ENCODE data around the gene KLHDC3.
"Not testable (repeated sequence)": the region's sequence is repeated elsewhere in the genome, so short reads cannot be mapped to it uniquely, and the experiment has no call there.

KLHDC3 gene

DNA sequence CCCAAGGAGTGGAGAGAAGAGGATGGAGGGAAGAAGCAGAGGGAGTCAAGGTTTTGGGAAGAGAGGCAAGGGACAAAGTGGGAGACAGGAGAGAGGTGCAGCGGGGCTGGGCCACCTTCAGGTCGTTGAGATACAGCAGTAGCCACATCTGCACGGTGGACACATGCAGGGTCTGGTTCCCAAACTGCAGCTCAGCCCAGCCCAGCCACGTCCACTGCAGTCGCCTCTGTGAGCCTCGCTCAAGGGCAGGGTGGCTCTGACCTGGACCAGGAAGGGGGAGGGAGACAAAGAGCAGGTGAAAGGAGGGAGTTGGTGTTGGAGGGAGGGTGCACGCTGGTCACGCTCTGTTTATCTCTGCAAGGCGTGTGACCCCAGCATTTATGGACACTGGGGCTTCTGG lies 24.7 kb downstream of the KLHDC3 start:
- TF ChIP-seq, protein P1, sequence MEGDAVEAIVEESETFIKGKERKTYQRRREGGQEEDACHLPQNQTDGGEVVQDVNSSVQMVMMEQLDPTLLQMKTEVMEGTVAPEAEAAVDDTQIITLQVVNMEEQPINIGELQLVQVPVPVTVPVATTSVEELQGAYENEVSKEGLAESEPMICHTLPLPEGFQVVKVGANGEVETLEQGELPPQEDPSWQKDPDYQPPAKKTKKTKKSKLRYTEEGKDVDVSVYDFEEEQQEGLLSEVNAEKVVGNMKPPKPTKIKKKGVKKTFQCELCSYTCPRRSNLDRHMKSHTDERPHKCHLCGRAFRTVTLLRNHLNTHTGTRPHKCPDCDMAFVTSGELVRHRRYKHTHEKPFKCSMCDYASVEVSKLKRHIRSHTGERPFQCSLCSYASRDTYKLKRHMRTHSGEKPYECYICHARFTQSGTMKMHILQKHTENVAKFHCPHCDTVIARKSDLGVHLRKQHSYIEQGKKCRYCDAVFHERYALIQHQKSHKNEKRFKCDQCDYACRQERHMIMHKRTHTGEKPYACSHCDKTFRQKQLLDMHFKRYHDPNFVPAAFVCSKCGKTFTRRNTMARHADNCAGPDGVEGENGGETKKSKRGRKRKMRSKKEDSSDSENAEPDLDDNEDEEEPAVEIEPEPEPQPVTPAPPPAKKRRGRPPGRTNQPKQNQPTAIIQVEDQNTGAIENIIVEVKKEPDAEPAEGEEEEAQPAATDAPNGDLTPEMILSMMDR (conservative IDR thresholded peaks at IDR 0.05; ENCODE audit: control insufficient read depth, insufficient read depth, low read depth, low read length), result no peak
- no peak for DNase-seq (ENCODE audit: low read depth)
- no peak overlapping the region for H3K4me3 ChIP-seq (ENCODE audit: control insufficient read depth, low read depth, low read length)

GRCh38 chr6:43040542-43041257 lies 26.7 kb downstream of the KLHDC3 start:
- TF ChIP-seq, protein P1 (conservative IDR thresholded peaks at IDR 0.05; ENCODE audit: control insufficient read depth, insufficient read depth, low read depth, low read length), result no peak
- no peak overlapping the region for H3K4me3 ChIP-seq (ENCODE audit: control insufficient read depth, low read depth, low read length)
- DNase-seq (ENCODE audit: low read depth), result no peak

DNA sequence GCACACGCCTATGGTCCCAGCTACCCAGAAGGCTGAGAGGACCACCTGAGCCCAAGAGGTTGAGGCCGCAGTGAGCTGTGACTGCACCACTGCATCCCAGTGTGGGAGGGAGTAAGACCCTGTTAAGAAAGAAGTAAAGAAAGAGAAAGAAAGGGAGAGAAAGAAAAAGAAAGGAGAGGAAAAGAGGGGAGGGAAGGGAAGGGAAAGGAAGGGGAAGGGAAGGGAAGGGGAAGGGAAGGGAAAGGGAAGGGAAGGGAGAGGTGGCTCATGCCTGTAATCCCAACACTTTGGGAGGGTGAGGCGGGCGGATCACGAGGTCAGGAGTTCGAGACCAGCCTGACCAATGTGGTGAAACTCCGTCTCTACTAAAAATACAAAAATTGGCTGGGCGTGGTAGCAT lies 27.4 kb downstream of the KLHDC3 start:
- not testable (repeated sequence) for H3K4me3 ChIP-seq (ENCODE audit: control insufficient read depth, low read depth, low read length); DNase-seq (ENCODE audit: low read depth)

GRCh38 chr6:43043310-43043709 lies 29.3 kb downstream of the KLHDC3 start:
- DNase-seq (ENCODE audit: low read depth), result no peak
- no peak overlapping the region for H3K4me3 ChIP-seq (ENCODE audit: control insufficient read depth, low read depth, low read length)
- TF ChIP-seq, protein P1 (conservative IDR thresholded peaks at IDR 0.05; ENCODE audit: control insufficient read depth, insufficient read depth, low read depth, low read length), result no peak

- no peak for DNase-seq (ENCODE audit: low read depth)
- TF ChIP-seq, protein P1 (conservative IDR thresholded peaks at IDR 0.05; ENCODE audit: control insufficient read depth, insufficient read depth, low read depth, low read length), result no peak
Measured at GRCh38 chr6:43045371-43045930, 31.4 kb downstream of the KLHDC3 start.

DNA sequence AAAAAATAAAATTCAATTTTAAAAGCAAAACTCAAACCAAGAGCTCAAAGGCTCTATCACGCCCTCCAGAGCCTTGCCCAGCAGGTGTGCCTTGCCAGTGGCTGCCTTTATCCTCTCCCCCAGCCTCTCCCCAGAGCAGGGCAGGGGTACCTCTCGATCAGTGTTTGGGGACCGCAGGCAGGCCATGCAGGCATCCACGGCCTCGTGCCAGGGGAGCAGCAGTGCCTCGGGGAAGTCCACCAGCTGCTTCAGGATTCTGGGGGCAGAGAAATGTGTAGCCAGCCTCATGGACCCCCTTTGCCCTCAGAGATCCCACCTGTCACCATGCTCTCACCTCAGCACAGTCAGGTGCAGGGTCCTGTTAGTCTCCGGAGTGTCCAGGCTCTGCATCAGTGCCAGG lies 33.9 kb downstream of the KLHDC3 start:
- TF ChIP-seq, protein P1 (conservative IDR thresholded peaks at IDR 0.05; ENCODE audit: control insufficient read depth, insufficient read depth, low read depth, low read length), result no peak
- no peak overlapping the region for H3K4me3 ChIP-seq (ENCODE audit: control insufficient read depth, low read depth, low read length)
- DNase-seq (ENCODE audit: low read depth), result no peak

More at GRCh38 chr6:43045371-43045930, 31.4 kb downstream of the KLHDC3 start:
- H3K4me3 ChIP-seq (ENCODE audit: control insufficient read depth, low read depth, low read length), result no peak overlapping the region

- DNase-seq (ENCODE audit: low read depth), result no peak
- no peak overlapping the region for H3K4me3 ChIP-seq (ENCODE audit: control insufficient read depth, low read depth, low read length)
- TF ChIP-seq, protein P1 (conservative IDR thresholded peaks at IDR 0.05; ENCODE audit: control insufficient read depth, insufficient read depth, low read depth, low read length), result no peak
Measured at GRCh38 chr6:43050981-43051380, 36.9 kb downstream of the KLHDC3 start.
